KOPT-K1 (cell line): Measurements from ENCODE around the gene SAP30BP.

ENCODE experiments used
- H3K27ac ChIP-seq: fragments of 200-600 bp; sonication (generic); 2 replicates; pipeline ENCODE4 v1.5.1; 2016; ENCODE audit warnings: antibody characterized with exemption, mild to moderate bottlenecking, low read depth, low read length; ENCODE audit not compliant: poor library complexity, severe bottlenecking
- H3K36me3 ChIP-seq: fragments of 200-600 bp; sonication (generic); 2 replicates; pipeline ENCODE4 v1.5.1; 2017; ENCODE audit warnings: antibody characterized with exemption, mild to moderate bottlenecking, low read length, moderate library complexity; ENCODE audit not compliant: insufficient read depth
- H3K9me3 ChIP-seq: fragments of 200-600 bp; sonication (generic); 2 replicates; pipeline ENCODE4 v1.5.1; 2017; ENCODE audit warnings: antibody characterized with exemption, low read length, mild to moderate bottlenecking; ENCODE audit not compliant: insufficient read depth, poor library complexity, severe bottlenecking

Gene SAP30BP

GRCh38 chr17:75697651-75698291, 30.6 kb downstream of the SAP30BP start:
- Histone ChIP-seq H3K36me3 (peaks cover 100% of the 10 kb centered on the region), H3K27ac (no peak overlapping the region), H3K9me3 (no peaks in the 10 kb centered on the region)

- Histone ChIP-seq H3K36me3 (peaks cover 100% of the 10 kb centered on the region), H3K27ac (no peak overlapping the region), H3K9me3 (no peaks in the 10 kb centered on the region)
Measured at GRCh38 chr17:75698659-75699058, 31.5 kb downstream of the SAP30BP start.

- Histone ChIP-seq H3K9me3 (no peaks in the 10 kb centered on the region), H3K27ac (no peak overlapping the region), H3K36me3 (peaks cover 100% of the 10 kb centered on the region)
Measured at GRCh38 chr17:75701288-75701687, 34.1 kb downstream of the SAP30BP start.

- Histone ChIP-seq H3K36me3 (peaks cover 100% of the 10 kb centered on the region), H3K27ac (no peak overlapping the region), H3K9me3 (no peaks in the 10 kb centered on the region)
Measured at GRCh38 chr17:75703191-75703590, 36.1 kb downstream of the SAP30BP start.

GRCh38 chr17:75703591-75703990, 36.5 kb downstream of the SAP30BP start:
- no peak overlapping the region for H3K27ac ChIP-seq
- H3K9me3 ChIP-seq = no peaks in the 10 kb centered on the region
- peaks cover 100% of the 10 kb centered on the region for H3K36me3 ChIP-seq

- Histone ChIP-seq H3K9me3 (no peaks in the 10 kb centered on the region), H3K27ac (no peak overlapping the region), H3K36me3 (peaks cover 87% of the 10 kb centered on the region)
Measured at GRCh38 chr17:75704963-75705875, 38.1 kb downstream of the SAP30BP start.

- H3K36me3 ChIP-seq = peaks cover 78% of the 10 kb centered on the region
Measured at GRCh38 chr17:75706042-75706728, 39.0 kb downstream of the SAP30BP start.

GRCh38 chr17:75707079-75707571, 40.0 kb downstream of the SAP30BP start:
- no peak overlapping the region for H3K27ac ChIP-seq
- no peaks in the 10 kb centered on the region for H3K9me3 ChIP-seq
- H3K36me3 ChIP-seq = peaks cover 68% of the 10 kb centered on the region

More at GRCh38 chr17:75706042-75706728, 39.0 kb downstream of the SAP30BP start:
- Histone ChIP-seq H3K9me3 (no peaks in the 10 kb centered on the region), H3K27ac (no peak overlapping the region)

- Histone ChIP-seq H3K9me3 (no peaks in the 10 kb centered on the region), H3K36me3 (peaks cover 15% of the 10 kb centered on the region), H3K27ac (no peak overlapping the region)
Measured at GRCh38 chr17:75712446-75712845, 45.3 kb downstream of the SAP30BP start.

GRCh38 chr17:75719732-75720131, 52.6 kb downstream of the SAP30BP start:
- no peak overlapping the region for H3K27ac ChIP-seq
- no peaks in the 10 kb centered on the region for H3K9me3 ChIP-seq

GRCh38 chr17:75720656-75721462, 53.7 kb downstream of the SAP30BP start, which contains the start of gene ITGB4:
ITGB4 (plus strand) TSS chr17:75721459; CDS start chr17:75724704, 3,245 bp downstream.
- Histone ChIP-seq H3K9me3 (no peaks in the 10 kb centered on the region), H3K27ac (no peak within 1 kb of the TSS), H3K36me3 (no peaks in the 10 kb centered on the region)

More at GRCh38 chr17:75719732-75720131, 52.6 kb downstream of the SAP30BP start:
- H3K36me3 ChIP-seq = no peaks in the 10 kb centered on the region

- Histone ChIP-seq H3K9me3 (no peaks in the 10 kb centered on the region), H3K36me3 (no peaks in the 10 kb centered on the region), H3K27ac (no peak overlapping the region)
Measured at GRCh38 chr17:75721463-75722011, 54.4 kb downstream of the SAP30BP start.

GRCh38 chr17:75722076-75722475, 54.9 kb downstream of the SAP30BP start:
- Histone ChIP-seq H3K27ac (no peak overlapping the region), H3K36me3 (no peaks in the 10 kb centered on the region), H3K9me3 (no peaks in the 10 kb centered on the region)

GRCh38 chr17:75722542-75723095, 55.5 kb downstream of the SAP30BP start:
- H3K9me3 ChIP-seq = no peaks in the 10 kb centered on the region
- H3K36me3 ChIP-seq = no peaks in the 10 kb centered on the region
- H3K27ac ChIP-seq = no peak overlapping the region
